Kidney tubule cell (primary cell): ENCODE results near the gene PLA2G4B.

Experiments
- DNase-seq: peaks from one replicate; pipeline ENCODE4 v3.0.0-alpha.2; 2018; ENCODE audit warnings: low spot score

Gene PLA2G4B

DNA sequence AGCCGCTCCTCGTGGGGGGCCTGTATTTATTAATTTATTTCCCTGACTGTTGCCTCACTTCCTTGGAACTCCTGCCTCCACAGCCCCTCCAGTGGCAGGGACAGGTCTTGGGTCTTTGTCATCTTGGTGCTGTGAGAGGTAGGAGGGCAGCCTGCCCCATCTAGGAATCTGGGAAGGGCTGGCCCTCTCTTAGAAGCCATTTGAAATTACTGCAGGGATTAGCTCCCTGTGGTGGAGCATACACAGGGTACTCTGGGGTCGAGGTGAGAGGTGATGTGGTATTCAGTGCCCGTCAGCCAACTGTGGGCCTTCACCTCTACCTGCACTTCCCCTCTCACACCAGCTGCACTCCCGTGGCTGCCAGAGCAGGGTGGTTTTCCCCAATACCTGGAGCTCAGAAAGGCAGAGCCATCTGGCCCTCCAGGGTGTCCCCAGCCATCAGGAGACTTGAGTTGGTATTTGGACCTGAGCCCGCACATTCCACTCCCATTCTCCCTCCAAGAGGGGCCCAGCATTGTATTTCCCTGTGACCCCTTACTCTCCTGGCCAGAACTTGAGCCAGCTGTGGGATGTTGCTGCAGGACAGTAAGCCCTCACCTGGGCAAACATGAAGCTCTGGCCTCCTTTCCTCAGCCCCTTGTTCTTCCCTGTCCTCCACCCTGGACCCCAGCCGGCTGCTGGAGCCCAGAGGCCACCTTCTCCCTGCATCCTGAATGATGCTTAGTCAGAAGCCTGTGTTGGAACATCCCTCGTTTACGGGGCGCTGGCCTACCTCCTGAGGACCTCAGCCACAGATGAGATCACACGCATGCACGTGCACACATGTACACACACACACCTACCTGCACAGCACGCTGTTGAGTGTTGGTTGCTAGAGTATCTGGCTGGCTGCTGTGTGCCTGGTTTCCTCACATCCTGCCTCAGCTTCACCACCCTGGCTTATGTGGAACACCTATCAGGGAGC is 12.8 kb upstream of the PLA2G4B start:
- no peak for DNase-seq

DNA sequence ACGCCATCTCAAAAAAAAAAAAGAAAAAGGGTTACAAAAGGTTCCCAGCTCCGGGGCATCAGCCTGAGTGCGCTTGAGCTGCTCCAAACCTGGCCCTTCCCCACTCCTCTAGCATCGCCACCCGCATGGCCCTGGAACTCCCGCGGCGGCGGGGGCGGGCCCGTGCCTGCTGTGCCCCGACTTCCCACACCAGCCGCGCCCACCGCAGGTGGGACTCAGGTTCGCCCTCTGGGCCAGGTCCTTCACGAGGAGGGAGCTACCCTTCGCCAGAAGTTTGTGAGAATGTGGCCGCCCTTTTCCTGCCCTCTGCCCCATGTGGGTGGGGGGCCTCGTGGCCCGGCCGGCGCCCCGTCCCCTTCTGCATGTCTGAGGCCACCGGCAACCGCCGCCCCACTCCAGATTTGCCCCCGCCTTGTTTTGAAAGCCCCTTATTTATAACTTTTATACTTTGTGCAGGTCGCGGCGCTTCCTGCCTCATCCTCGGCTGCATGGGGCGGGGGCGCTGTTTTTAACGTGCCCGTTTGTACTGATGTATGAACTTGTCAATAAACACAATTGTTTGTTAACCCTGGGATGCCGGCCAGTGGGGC is 11.3 kb upstream of the PLA2G4B start:
- DNase-seq, result no peak

DNA sequence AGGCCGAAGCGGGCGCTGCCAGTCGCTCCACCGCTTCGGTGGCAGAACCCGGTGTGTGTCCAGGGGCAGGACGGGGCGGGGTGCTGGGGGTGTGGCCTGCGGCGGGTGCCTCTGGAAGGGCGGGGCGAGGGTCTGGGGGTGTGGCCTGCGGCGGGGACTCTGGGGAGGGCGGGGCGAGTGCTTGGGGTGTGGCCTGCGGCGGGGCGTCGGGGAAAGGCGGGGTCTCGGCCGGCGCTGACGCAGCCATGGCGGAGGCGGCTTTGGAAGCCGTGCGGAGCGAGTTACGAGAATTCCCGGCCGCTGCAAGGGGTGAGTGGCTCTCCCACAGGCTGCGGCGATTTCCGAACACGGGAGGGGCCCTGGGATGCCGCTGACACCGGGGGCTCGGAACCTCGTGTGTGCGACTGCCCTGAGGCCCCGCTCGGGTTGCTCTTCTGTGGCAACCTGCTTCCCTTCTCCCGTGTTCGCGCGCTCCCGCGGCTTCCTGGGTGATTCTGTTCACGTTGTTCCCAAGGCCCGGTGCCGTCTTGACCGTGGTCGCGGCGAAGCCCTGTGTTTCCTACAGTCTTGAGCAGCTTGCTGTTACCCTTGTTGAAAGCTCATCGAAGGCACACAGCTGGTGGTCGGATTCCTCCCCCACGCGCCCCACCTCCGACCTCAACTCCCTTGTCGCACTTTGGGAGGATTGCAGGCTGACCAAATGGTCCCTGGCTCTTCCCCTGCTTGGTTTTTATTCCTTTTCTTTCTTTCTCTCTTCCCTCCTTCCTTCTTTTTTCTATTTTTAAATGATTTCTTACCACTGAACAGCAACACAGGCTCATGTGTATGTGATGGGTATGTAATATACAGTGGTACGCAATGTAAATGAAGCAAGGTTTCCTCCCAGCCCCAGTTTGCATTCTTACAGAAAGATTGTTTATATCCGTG is 10.5 kb upstream of the PLA2G4B start, which contains the start of gene JMJD7:
Gene JMJD7 (plus strand): TSS at position 213 of the 927 bp plus-strand sequence. CDS start 33 bp downstream, at position 246.
- DNase-seq, result peak; percentile 87

DNA sequence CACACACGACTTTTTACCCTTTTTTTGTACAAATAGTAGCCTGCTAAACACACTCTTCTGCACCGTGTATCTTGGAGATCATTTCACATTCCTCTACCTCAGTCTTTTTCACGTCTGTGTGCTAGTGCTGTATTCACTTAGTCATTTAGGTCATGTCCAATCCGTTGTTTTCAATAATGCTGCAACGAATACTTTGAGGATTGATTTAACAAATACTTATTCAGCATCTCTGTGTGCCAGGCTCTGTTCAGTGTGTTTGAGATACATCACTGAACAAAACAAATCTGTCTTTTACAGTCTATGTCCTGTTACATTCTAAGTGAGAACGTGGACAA is 9.9 kb upstream of the PLA2G4B start:
- peak; percentile 24 for DNase-seq

DNA sequence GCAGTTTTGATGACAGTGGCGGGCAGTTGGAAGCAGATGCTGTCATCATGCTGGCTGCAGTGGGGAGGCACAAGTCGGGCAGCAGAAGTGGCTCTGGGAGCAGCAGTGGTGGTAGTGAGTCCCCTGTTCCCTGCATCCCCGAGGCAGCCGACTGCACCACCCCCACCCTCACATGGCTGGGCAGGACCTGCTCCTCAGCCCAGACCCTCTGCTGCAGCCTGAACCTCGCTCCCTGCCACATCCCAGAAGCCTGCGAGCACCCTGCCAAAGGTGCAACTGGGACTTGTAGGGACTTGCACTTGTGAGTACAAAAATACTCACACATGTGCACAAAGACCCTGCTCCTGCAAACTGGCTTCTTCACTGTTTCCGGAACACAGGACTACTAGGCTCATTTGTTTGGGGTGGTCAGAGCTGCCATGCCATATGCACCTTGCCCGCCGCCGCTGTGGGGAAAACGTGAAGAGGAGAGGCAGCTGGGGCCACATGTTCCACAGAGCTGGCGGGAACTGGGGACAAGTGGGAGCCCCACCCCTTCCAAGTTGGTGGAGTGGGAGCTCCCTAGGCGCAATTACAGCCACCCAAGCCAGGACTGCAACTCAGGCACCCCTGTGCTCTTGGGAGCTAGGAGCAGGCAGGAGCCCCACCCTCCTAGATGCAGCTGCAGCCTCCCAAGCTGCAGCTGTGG is 8.5 kb upstream of the PLA2G4B start:
- DNase-seq, result no peak

DNA sequence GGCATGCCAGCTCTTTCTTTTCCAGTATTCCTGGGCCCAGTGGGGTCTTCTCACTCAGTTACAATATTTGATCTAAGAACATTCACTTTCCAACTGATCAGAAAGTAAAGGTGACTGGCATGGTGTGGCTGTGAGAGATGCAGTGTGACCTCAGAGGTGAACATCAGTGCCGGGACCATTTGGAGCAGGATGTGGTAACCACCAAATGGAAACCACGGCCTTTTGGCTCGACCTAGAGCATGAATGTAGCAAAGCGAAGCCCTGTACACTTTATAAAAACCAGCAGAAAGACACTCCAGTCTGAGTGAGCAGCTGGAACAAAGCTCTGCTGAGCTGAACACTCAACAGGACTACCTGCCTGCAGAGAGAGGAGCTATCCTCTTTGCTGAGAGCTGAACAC is 7.4 kb upstream of the PLA2G4B start:
- peak; percentile 35 for DNase-seq

DNA sequence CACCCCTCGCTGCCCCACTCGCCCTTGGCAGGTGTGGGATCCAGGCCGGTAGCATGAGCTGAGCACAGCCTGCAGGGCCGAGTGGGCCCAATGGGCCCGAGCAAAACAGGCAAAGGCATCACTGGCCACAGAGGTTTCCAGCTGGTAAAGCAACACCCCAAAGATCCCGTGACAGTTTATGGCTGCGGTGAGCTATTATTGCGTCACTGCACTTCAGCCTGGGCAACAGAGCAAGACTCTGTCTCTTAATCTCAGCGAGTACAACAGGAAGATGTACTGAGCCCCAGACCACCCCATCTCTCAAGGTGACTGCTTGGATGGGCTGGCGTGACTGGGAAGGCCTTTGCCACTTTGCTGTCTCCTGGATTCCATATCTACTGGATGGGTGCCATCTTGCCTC is 6.4 kb upstream of the PLA2G4B start:
- no peak for DNase-seq

DNA sequence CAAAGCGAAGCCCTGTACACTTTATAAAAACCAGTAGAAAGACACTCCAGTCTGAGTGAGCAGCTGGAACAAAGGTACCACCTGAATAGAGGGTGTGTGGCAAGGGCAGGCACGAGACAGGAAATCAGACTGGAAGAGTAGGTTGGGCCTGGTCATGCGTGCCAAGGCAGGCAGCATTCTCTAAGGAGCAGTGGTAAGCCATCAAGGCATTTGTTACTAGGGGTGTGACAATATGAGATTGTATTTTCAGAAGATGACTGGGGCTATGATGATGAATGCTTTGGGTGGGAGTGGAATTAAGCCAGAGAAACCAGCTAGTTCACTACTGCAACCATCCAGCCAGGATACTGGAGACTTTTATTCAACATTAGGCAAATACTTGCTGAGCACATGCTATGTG is 5.8 kb upstream of the PLA2G4B start:
- DNase-seq, result peak; percentile 84

DNA sequence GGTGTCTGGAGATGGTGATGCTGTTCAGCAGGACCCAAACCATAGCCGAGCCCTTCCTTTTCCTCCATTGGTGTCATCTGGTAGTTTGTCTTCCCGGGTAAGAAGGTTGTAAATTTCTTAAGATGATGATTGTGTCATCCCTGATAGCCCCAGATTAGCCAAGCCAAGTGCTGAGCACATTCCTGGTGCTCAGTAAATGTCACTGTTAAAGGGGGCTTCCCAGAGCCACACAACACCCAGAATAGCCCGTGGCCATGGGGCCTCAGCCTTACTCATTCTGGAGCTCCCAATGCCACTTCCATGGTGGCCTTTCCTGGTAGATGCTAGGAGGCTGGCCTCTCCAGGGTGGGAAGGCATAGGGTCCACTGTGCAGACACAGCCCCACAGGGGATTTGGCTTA is 4.6 kb upstream of the PLA2G4B start:
- DNase-seq, result no peak

DNA sequence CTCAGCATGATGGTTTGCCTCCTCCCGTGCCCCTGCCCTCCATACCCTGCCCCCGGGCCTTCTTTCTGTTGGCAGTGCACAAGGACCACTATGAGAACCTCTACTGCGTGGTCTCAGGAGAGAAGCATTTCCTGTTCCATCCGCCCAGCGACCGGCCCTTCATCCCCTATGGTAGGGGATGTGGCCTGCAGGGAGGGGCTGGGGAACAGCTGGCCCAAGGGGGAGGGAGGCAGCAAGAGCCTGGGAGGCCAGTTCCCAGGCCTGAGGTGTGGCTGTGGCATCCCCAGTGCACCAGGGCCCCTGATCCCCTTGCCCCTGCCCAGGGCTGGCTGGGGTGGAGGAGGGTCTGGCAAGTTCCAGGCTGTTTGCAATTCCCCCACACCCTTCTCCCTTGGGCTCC is 2.6 kb upstream of the PLA2G4B start:
- no peak for DNase-seq

DNA sequence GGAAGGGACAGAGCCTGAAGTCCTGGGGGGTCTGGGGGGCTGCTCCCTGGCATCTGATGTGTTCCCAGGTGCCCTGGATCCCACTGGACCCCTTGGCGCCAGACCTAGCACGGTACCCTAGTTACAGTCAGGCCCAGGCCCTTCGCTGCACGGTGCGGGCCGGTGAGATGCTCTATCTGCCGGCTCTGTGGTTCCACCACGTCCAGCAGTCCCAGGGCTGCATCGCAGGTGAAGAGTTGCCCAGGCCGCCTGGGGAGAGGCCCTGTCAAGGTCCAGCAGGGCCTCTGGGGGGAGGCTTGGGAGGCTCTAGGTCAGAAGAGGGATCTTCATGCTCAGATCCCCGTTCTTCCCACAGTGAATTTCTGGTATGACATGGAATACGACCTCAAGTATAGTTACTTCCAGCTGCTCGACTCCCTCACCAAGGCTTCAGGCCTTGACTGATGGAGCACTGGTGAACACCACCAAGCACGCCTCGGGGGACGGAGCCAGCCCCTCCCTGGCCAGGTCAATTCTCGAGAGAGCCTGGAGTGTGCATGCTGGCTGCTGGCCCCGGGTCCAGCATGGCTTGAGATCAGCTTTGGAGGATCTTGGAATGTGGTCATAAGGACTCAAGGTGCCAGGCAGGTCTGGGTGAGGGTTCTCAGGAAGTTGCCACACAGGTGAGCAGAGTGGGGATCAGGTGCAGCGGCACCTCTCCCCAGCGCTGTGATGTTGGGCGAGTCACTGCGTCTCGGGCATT is 1.8 kb upstream of the PLA2G4B start:
- no peak for DNase-seq

DNA sequence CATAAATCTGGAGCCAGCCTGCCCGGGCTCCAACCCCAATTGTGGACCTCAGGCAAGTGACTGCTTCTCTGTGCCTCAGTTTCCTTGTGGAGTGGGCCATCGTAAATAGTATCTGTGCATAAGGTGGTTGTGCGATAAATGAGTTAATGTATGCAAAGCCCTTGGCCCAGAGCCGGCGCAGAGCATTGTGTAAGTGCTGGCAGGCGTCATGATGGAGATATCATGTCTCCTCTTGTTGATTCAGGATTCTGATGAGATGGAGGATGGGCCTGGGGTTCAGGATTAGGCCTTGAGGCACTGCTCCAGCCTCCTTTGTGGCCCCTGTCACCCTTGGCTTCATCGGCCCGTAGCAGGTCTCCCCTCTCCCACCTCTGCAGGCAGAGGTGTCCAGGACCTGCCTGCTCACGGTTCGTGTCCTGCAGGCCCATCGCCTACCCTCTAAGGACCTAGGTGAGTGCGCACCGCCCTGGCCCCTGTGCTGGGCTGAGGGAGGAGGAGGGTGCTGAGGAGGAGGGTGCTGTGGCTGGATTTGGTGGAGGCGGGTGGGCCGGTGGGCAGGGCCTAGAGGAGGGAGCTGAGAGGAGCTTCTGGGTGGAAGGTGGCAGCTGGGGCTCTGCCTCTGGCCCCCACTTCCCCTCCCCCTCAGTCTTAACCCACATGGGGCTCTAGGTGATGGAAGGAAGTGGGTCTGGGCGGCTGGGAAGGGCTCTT is 1.3 kb downstream of the PLA2G4B start:
- no peak for DNase-seq

DNA sequence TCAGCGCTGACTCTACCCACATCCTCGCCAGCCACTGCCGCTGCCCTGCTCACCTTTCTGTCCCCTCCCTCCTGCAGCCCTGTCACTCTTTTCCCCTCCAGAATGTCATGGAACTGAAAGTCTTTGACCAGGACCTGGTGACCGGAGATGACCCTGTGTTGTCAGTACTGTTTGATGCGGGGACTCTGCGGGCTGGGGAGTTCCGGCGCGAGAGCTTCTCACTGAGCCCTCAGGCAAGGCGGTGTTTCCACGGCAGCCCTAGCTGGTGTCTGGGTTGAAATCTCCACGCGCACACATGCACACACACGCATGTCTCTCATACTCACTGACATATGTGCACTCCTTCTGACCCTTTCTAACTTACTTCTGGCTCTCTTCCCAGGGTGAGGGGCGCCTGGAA is 2.0 kb downstream of the PLA2G4B start:
- no peak for DNase-seq

DNA sequence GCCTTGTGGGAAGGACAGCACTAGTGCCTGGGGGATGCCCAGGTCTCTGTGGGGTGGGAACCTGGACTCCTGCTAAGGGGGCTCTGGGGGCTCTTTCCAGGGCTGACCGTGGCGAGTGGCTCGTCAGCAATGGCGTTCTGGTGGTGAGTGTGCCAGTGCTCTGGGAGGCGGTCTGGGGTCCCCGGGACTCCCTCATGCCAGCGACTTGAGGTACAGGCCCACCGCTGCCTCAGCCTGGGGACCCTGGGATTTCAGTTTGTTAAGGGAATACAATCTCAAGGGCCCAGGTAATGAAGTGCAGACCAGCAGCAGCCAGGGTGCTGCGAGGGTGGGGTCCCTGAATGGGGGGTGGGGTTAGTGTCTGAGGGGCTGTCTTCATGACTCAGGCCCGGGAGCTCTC is 2.5 kb downstream of the PLA2G4B start:
- DNase-seq, result no peak

DNA sequence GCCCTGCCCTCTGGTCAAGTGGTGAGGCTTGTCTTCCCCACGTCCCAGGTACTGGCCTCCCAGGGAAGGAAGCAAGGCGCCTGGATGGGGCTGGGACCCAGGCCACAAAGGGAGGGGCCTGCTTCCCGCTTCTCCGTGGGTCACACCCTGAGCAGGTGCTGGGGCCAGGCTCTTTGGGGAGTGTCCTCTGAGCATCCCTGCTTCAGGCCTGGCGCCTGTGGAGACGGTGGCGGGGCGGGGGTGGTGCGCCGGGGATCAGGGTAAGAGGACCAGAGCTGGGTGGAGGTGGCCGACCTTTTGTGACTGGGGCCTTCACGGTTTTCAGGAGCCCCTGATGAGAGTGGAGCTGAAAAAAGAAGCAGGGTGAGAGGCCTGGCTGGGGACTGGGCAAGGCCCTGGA is 3.6 kb downstream of the PLA2G4B start:
- no peak for DNase-seq

DNA sequence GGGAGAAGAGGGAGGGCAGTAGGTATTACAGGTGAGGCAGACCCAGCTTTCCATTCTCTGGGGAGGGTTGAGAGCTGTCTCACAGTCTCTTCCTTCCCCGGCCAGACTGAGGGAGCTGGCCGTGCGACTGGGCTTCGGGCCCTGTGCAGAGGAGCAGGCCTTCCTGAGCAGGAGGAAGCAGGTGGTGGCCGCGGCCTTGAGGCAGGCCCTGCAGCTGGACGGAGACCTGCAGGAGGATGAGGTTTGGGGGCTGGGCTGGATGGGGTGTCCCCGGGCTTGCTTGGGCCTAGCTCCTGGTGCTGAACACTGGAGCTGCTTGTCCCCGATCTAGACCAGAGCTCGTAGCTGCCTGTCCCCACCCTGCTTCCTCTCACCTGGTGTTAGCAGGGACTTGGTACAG is 4.9 kb downstream of the PLA2G4B start:
- DNase-seq, result no peak

DNA sequence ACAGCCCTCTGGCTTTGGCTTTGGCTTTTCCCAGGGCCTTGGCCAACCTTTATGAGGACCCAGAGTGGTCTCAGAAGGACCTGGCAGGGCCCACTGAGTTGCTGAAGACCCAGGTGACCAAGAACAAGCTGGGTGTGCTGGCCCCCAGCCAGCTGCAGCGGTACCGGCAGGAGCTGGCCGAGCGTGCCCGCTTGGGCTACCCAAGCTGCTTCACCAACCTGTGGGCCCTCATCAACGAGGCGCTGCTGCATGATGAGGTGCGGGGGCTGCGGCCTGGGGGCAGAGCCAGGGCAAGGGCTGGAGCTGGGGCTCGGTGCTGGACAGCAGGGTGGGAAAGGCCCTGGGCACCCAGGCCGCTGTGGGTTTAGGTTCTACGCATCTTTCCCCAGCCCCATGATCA is 6.2 kb downstream of the PLA2G4B start:
- no peak for DNase-seq

DNA sequence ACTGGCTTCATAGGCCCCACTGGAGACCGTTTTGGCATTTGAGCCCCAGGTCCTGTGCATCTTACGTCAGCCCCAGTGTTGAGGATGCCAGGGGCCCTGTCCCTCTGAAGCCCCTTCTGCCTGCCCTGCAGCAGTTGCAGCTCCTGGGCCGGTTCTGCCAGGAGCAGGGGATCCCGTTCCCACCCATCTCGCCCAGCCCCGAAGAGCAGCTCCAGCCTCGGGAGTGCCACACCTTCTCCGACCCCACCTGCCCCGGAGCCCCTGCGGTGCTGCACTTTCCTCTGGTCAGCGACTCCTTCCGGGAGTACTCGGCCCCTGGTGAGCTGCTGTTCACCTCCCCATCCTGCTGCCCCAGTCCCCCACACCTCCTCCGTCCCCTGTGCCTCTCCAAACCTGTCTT is 8.6 kb downstream of the PLA2G4B start:
- DNase-seq, result no peak

DNA sequence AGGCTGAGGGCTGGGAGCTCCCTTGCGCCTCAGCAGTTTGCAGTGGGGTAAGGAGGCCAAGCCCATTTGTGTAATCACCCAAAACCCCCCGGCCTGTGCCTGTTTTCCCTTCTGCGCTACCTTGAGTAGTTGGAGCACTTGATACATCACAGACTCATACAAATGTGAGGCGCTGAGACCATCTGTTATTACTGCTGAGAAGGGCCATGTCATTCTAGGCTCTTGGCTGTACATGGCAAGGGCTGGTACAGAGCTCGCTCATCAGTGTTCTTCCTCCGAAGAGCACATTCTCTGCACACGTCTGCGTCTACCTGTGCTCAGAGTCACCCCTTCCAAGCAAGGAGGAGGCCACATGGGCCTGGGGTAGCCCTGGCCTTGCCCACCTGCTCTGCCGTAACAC is 9.3 kb downstream of the PLA2G4B start:
- no peak for DNase-seq

DNA sequence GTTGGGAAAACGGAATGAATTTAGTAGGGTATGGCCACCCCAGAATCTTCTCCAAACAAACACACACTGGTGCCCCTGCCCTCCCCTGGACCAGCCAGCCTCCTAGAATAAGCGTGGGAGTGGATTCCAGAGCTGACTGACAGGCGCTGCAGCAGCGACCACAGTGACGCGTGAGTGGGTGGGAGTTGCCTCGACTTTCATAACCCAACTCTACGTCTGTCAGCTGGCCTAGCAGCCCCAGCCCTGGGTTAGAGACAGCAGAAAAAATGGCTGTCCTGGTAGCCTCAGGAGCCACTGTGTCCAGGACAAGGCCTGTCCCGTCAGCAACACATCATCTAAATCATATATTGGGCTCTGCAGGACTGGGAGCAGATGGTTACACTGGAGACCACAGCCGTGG is 10.0 kb downstream of the PLA2G4B start:
- DNase-seq, result no peak

DNA sequence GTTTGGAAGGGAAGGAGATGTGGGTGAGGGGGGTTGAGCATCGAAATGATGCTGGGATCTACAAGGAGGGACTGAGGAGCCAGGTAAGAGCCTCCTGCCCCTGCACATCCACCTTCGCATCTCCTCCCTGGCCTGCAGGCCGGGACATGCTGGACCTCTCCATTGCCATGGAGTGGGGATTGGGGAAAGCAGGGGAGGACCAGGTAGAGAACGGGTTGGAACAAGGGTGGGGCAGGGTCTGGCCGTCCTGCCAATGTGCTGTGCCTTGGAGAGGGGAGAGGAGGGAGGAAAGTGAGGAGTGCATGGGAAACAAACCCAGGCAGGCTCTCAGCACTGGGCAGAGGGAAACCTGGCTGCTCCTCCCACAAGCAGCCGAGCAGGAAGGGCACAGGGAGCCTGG is 10.6 kb downstream of the PLA2G4B start:
- no peak for DNase-seq
